CD14-positive monocyte (primary cell): ENCODE measurements around the gene TRIM7. TPM values are rescaled to one million over a fixed set of nuclear protein-coding genes. Genes with fewer than 3 reads are reported as not detected.

Source experiments
- DNase-seq, 3 donors: peaks; one replicate each; pipeline ENCODE4 v3.0.0-alpha.2; 2011 to 2022
- H2AFZ ChIP-seq: 2 replicates; pipeline ENCODE4 v1.6.0; 2012; ENCODE audit warnings: mild to moderate bottlenecking, low read depth, low read length, inconsistent platforms; ENCODE audit not compliant: insufficient read depth, poor library complexity, severe bottlenecking
- H3K27ac ChIP-seq, 2 donors: 1 replicate in 1 of 2; 2 replicates in 1 of 2; pipeline ENCODE4 v1.5.1; 2012 to 2013; ENCODE audit warnings: low read length in 2 of 2, control low read depth in 1 of 2, inconsistent platforms in 1 of 2, low read depth in 1 of 2, mild to moderate bottlenecking in 1 of 2
- H3K27me3 ChIP-seq, 2 donors: one replicate each; pipeline versions ENCODE4 v1.6.0 to v1.6.1; 2011 to 2013; ENCODE audit warnings: low read length in 2 of 2; ENCODE audit not compliant: control insufficient read depth in 2 of 2, insufficient read depth in 2 of 2
- H3K36me3 ChIP-seq, 2 donors: replicated peaks in 1 of 2; 1 replicate in 1 of 2; 2 replicates in 1 of 2; pipeline versions ENCODE4 v1.5.1 to v1.6.1; 2012 to 2013; ENCODE audit warnings: low read length in 2 of 2, control low read depth in 1 of 2, inconsistent platforms in 1 of 2, mild to moderate bottlenecking in 1 of 2; ENCODE audit not compliant: insufficient read depth in 2 of 2, control insufficient read depth in 1 of 2
- H3K4me1 ChIP-seq, 2 donors: 1 replicate in 1 of 2; 2 replicates in 1 of 2; pipeline versions ENCODE4 v1.5.1 to v1.6.1; 2012 to 2013; ENCODE audit warnings: low read length in 2 of 2, control low read depth in 1 of 2, inconsistent platforms in 1 of 2, mild to moderate bottlenecking in 1 of 2, moderate library complexity in 1 of 2; ENCODE audit not compliant: insufficient read depth in 2 of 2, control insufficient read depth in 1 of 2
- H3K4me2 ChIP-seq: replicated peaks from 2 replicates; pipeline ENCODE3; 2012; ENCODE audit warnings: low read length, moderate library complexity, mild to moderate bottlenecking; ENCODE audit not compliant: poor library complexity, severe bottlenecking; ENCODE audit errors: extremely low read depth
- H3K4me3 ChIP-seq, 3 experiments: fragments of 200-600 bp in 1 of 3; sonication (generic) in 1 of 3; replicated peaks in 1 of 3; 1 replicate in 2 of 3; 2 replicates in 1 of 3; pipeline ENCODE4 v1.5.1; 2011 to 2013; ENCODE audit warnings: low read length in 3 of 3, mild to moderate bottlenecking in 3 of 3, control low read depth in 2 of 3, low read depth in 2 of 3, inconsistent platforms in 1 of 3, moderate library complexity in 1 of 3
- H3K79me2 ChIP-seq: 2 replicates; pipeline ENCODE4 v1.6.0; 2012; ENCODE audit warnings: mild to moderate bottlenecking, control low read depth, inconsistent platforms, low read length, moderate library complexity; ENCODE audit not compliant: insufficient read depth
- H3K9ac ChIP-seq: 2 replicates; pipeline ENCODE4 v1.6.0; 2017; ENCODE audit warnings: low read length, mild to moderate bottlenecking; ENCODE audit not compliant: insufficient read depth, poor library complexity, severe bottlenecking
- H3K9me3 ChIP-seq, 2 donors: replicated peaks in 1 of 2; 1 replicate in 1 of 2; 2 replicates in 1 of 2; pipeline versions ENCODE4 v1.5.1 to v1.6.1; 2012 to 2013; ENCODE audit warnings: low read length in 2 of 2, control low read depth in 1 of 2; ENCODE audit not compliant: control insufficient read depth in 1 of 2, insufficient read depth in 1 of 2
- H4K20me1 ChIP-seq: 2 replicates; pipeline ENCODE4 v1.6.0; 2012; ENCODE audit warnings: mild to moderate bottlenecking, low read length, control low read depth, moderate library complexity; ENCODE audit not compliant: insufficient read depth
- H3K27ac Mint-ChIP-seq, 7 donors: one replicate each; pipeline ENCODE4 v1.8.0; 2020; ENCODE audit warnings: mild to moderate bottlenecking in 7 of 7, mixed read lengths in 7 of 7, moderate library complexity in 6 of 7, inconsistent platforms in 2 of 7
- H3K27me3 Mint-ChIP-seq, 3 donors: one replicate each; pipeline ENCODE4 v1.8.0; 2021 to 2022; ENCODE audit warnings: low read depth in 3 of 3, mild to moderate bottlenecking in 3 of 3, mixed read lengths in 3 of 3, moderate library complexity in 3 of 3, inconsistent platforms in 1 of 3
- H3K36me3 Mint-ChIP-seq, 2 donors: one replicate each; pipeline ENCODE4 v1.8.0; 2020; ENCODE audit warnings: mixed read lengths in 2 of 2, inconsistent platforms in 1 of 2, mild to moderate bottlenecking in 1 of 2
- H3K4me1 Mint-ChIP-seq: one replicate; pipeline ENCODE4 v1.8.0; 2020; ENCODE audit warnings: mild to moderate bottlenecking, mixed read lengths
- H3K4me3 Mint-ChIP-seq, 2 donors: one replicate each; pipeline ENCODE4 v1.8.0; 2020; ENCODE audit warnings: mild to moderate bottlenecking in 2 of 2, mixed read lengths in 2 of 2, moderate library complexity in 1 of 2
- H3K9me3 Mint-ChIP-seq, 7 donors: one replicate each; pipeline ENCODE4 v1.8.0; 2020 to 2022; ENCODE audit warnings: mixed read lengths in 7 of 7, mild to moderate bottlenecking in 6 of 7, moderate library complexity in 6 of 7, inconsistent platforms in 2 of 7
- WGBS: methylation state at CpG from one replicate; pipeline ENCODE4 v1.1.5; 2013; ENCODE audit warnings: missing lambda C conversion rate; ENCODE audit not compliant: insufficient coverage; 5-methylcytosine and 5-hydroxymethylcytosine counted together
- intact Hi-C, 2 donors: fragments of 100-400 bp; cut with micrococcal nuclease; formaldehyde crosslinking; loops; one replicate each; pipeline versions ENCODE4 v1.15.0 to v1.15.1; 2023
- polyA plus RNA-seq, 3 donors: library from polyadenylated mRNA; depleted of rRNA in 1 of 3; unstranded in 2 of 3; stranded (reverse) in 1 of 3; fragments of 300-500 nt in 2 of 3; fragments of >200 nt in 1 of 3; fragmentation: Illumina TruSeq in 2 of 3; gene quantifications; 1 replicate in 2 of 3; 2 replicates in 1 of 3; pipeline ENCODE4 v1.2.3, GENCODE V29; 2012 to 2021
- TF ChIP-seq, protein P1 (sequence below): fragments of 200-600 bp; IDR thresholded peaks from one replicate; pipeline ENCODE4 v1.8.0; 2022; ENCODE audit warnings: antibody characterized with exemption, mild to moderate bottlenecking

Gene TRIM7
- polyA plus RNA-seq, 3 donors: 9.5 to 12.8 (median 10.3) TPM

DNA sequence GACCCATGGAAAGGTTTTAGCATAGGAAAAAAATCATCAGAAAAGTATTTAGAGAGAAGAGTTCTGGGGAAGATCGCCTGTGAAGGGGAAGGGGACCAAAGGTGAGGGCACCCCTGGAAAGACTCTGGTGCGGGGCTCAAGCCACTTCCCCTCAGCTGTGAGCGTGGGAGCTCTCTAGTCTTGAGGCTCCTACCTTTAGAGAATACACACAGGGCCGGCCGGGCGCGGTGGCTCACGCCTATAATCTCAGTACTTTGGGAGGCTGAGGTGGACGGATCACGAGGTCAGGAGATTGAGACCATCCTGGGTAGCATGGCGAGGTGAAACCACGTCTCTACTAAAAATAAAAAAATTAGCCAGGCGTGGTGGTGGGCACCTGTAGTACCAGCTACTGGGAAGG, 25.0 kb upstream of the TRIM7 start:
- peaks cover 21 to 66% of the 10 kb centered on the region in 2 donors for H3K36me3 ChIP-seq
- TF ChIP-seq, protein P1, sequence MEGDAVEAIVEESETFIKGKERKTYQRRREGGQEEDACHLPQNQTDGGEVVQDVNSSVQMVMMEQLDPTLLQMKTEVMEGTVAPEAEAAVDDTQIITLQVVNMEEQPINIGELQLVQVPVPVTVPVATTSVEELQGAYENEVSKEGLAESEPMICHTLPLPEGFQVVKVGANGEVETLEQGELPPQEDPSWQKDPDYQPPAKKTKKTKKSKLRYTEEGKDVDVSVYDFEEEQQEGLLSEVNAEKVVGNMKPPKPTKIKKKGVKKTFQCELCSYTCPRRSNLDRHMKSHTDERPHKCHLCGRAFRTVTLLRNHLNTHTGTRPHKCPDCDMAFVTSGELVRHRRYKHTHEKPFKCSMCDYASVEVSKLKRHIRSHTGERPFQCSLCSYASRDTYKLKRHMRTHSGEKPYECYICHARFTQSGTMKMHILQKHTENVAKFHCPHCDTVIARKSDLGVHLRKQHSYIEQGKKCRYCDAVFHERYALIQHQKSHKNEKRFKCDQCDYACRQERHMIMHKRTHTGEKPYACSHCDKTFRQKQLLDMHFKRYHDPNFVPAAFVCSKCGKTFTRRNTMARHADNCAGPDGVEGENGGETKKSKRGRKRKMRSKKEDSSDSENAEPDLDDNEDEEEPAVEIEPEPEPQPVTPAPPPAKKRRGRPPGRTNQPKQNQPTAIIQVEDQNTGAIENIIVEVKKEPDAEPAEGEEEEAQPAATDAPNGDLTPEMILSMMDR: no peak
- no peaks in the 10 kb centered on the region for H3K27me3 ChIP-seq
- Mint-ChIP-seq H3K9me3 (no peaks in the 10 kb centered on the region), H3K36me3 (peaks cover 43 to 74% of the 10 kb centered on the region in 2 donors), H3K27ac (peak overlapping the region in 1 of 7 donors; percentile 52), H3K27me3 (no peaks in the 10 kb centered on the region), H3K4me3 (no peak overlapping the region), H3K4me1 (peaks cover 11% of the 10 kb centered on the region)
- no peak overlapping the region for H3K4me3 ChIP-seq
- H3K79me2 ChIP-seq: peaks cover 26% of the 10 kb centered on the region
- no peak overlapping the region for H3K9ac ChIP-seq
- no peak for DNase-seq
- no peak overlapping the region for H3K4me2 ChIP-seq
- no peaks in the 10 kb centered on the region for H3K9me3 ChIP-seq
- WGBS: 98% methylated on average over 8 of the region's 13 CpGs
- H3K27ac ChIP-seq: no peak overlapping the region
- peaks cover 2 to 9% of the 10 kb centered on the region in 2 donors for H3K4me1 ChIP-seq
- peaks cover 12% of the 10 kb centered on the region for H4K20me1 ChIP-seq
- intact Hi-C loops: loop anchor here (10.0 kb wide), 1 partner anchor 425 kb away; the partner anchor contains the start of gene MGAT1 (in 2 of the 2)
- no peak overlapping the region for H2AFZ ChIP-seq

- intact Hi-C loops: loop anchor here (5.0 to 10.0 kb wide), 2 partner anchors 38 to 420 kb away; partner anchors contain the start of genes MGAT1 (in 2 of the 2) and TRIM52 (in 1 of the 2)
- Histone ChIP-seq H3K27me3 (peaks cover 0 to under 1% of the 10 kb centered on the region in 2 donors), H3K9me3 (no peaks in the 10 kb centered on the region), H3K9ac (peak overlapping the region; percentile 92), H3K4me1 (peaks cover 28 to 39% of the 10 kb centered on the region in 2 donors), H3K4me3 (peak overlapping the region; percentile 67 to 92 (median 89)), H3K79me2 (peaks cover 41% of the 10 kb centered on the region), H3K36me3 (peaks cover 0 to 17% of the 10 kb centered on the region in 2 donors), H3K27ac (peak overlapping the region in 1 of 2 donors; percentile 92), H4K20me1 (no peaks in the 10 kb centered on the region), H3K4me2 (peak overlapping the region; percentile 97), H2AFZ (peak overlapping the region; percentile 89)
- 59% methylated on average over 18 of the region's 22 CpGs for WGBS
- H3K36me3 Mint-ChIP-seq: peaks cover 8 to 28% of the 10 kb centered on the region in 2 donors
- TF ChIP-seq, protein P1: no peak
- peaks cover 36% of the 10 kb centered on the region for H3K4me1 Mint-ChIP-seq
- peak overlapping the region; percentile 95 to 99 (median 97) for H3K27ac Mint-ChIP-seq
- H3K27me3 Mint-ChIP-seq: peaks cover 1 to 4% (median 4%) of the 10 kb centered on the region in 3 donors
- peaks cover 0 to 4% (median 0%) of the 10 kb centered on the region in 7 donors for H3K9me3 Mint-ChIP-seq
- peak overlapping the region; percentile 94 to 95 for H3K4me3 Mint-ChIP-seq
- DNase-seq: peak in 1 of 3 donors; percentile 11
Observed at GRCh38 chr5:181224390-181225229, 19.6 kb upstream of the TRIM7 start.
